Measurements from ENCODE around the gene PPP1R13B.

The PPP1R13B gene

GRCh38 chr14:103731916-103732867 is 115.2 kb downstream of the PPP1R13B start:
- TF ChIP-seq, protein P1, sequence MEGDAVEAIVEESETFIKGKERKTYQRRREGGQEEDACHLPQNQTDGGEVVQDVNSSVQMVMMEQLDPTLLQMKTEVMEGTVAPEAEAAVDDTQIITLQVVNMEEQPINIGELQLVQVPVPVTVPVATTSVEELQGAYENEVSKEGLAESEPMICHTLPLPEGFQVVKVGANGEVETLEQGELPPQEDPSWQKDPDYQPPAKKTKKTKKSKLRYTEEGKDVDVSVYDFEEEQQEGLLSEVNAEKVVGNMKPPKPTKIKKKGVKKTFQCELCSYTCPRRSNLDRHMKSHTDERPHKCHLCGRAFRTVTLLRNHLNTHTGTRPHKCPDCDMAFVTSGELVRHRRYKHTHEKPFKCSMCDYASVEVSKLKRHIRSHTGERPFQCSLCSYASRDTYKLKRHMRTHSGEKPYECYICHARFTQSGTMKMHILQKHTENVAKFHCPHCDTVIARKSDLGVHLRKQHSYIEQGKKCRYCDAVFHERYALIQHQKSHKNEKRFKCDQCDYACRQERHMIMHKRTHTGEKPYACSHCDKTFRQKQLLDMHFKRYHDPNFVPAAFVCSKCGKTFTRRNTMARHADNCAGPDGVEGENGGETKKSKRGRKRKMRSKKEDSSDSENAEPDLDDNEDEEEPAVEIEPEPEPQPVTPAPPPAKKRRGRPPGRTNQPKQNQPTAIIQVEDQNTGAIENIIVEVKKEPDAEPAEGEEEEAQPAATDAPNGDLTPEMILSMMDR (IDR thresholded peaks at IDR 0.05; ENCODE audit: extremely low read depth, missing control alignments) = no peak

DNA sequence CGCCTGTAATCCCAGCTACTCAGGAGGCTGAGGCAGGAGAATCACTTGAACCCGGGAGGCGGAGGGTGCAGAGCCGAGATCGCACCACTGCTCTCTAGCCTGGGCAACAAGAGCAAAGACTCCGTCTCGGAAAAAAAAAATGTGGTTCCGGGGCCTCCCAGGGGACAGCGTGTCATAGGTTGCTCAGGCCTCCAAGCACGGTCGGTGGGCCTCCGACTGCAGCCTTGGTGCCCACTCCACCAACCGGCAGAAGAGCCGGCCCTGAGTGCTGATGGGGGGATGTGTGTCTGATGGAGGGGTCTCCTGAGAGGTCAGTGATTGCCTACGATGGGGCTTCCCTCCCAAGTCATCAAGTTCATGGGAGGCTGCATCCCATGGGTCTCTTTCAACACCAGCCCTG is 115.9 kb downstream of the PPP1R13B start:
- TF ChIP-seq, protein P1 (IDR thresholded peaks at IDR 0.05; ENCODE audit: extremely low read depth, missing control alignments) = no peak
- no peak for DNase-seq (ENCODE audit: low spot score)

More at GRCh38 chr14:103731916-103732867, 115.2 kb downstream of the PPP1R13B start:
- DNase-seq (ENCODE audit: low spot score) = no peak

GRCh38 chr14:103730490-103731035 is 116.8 kb downstream of the PPP1R13B start:
- DNase-seq (ENCODE audit: low spot score) = no peak
- TF ChIP-seq, protein P1 (IDR thresholded peaks at IDR 0.05; ENCODE audit: extremely low read depth, missing control alignments) = no peak

GRCh38 chr14:103729496-103730448 is 117.6 kb downstream of the PPP1R13B start:
- no peak for DNase-seq (ENCODE audit: low spot score)
- TF ChIP-seq, protein P1 (IDR thresholded peaks at IDR 0.05; ENCODE audit: extremely low read depth, missing control alignments) = no peak

- TF ChIP-seq, protein P1 (IDR thresholded peaks at IDR 0.05; ENCODE audit: extremely low read depth, missing control alignments) = no peak
- no peak for DNase-seq (ENCODE audit: low spot score)
Measured at GRCh38 chr14:103728721-103729120, 118.7 kb downstream of the PPP1R13B start.

GRCh38 chr14:103728141-103728540 is 119.2 kb downstream of the PPP1R13B start:
- TF ChIP-seq, protein P1 (IDR thresholded peaks at IDR 0.05; ENCODE audit: extremely low read depth, missing control alignments) = no peak
- no peak for DNase-seq (ENCODE audit: low spot score)

Measured in GM20000 (cell line).